Jurkat, Clone E6-1 (cell line): ENCODE data around the gene RELA.
A peak's percentile ranks its signal among the peaks of the same experiment; 100 is the strongest.

Source experiments
- DNase-seq: peaks from one replicate; pipeline ENCODE4 v3.0.0-alpha.2; 2011; ENCODE audit warnings: low read depth, low spot score
- H3K4me3 ChIP-seq: 2 replicates; pipeline ENCODE4 v1.5.1; 2011; ENCODE audit warnings: mild to moderate bottlenecking, low read length, control low read depth, moderate library complexity

Gene RELA

GRCh38 chr11:65617990-65618751 is 44.5 kb downstream of the RELA start:
- no peak overlapping the region for H3K4me3 ChIP-seq
- no peak for DNase-seq

GRCh38 chr11:65617136-65617850 is 45.4 kb downstream of the RELA start:
- H3K4me3 ChIP-seq: peak overlapping the region; percentile 97
- DNase-seq: no peak

- DNase-seq: no peak
- H3K4me3 ChIP-seq: peak overlapping the region; percentile 97
Observed at GRCh38 chr11:65616575-65617001, 46.1 kb downstream of the RELA start.

- peak overlapping the region; percentile 97 for H3K4me3 ChIP-seq
- no peak for DNase-seq
Observed at GRCh38 chr11:65615950-65616574, 46.7 kb downstream of the RELA start.

GRCh38 chr11:65615229-65615949 is 47.3 kb downstream of the RELA start, which contains the start of gene PCNX3:
Gene PCNX3 (plus strand): TSS chr11:65615776. CDS start chr11:65616312, 536 bp downstream.
- peak within 1 kb of the TSS; percentile 97 for H3K4me3 ChIP-seq
- peak; percentile 100 for DNase-seq

- no peak for DNase-seq
- peak overlapping the region; percentile 97 for H3K4me3 ChIP-seq
Observed at GRCh38 chr11:65613091-65613928, 49.4 kb downstream of the RELA start.

GRCh38 chr11:65612691-65613090 is 50.0 kb downstream of the RELA start:
- H3K4me3 ChIP-seq: peak overlapping the region; percentile 97
- no peak for DNase-seq

- H3K4me3 ChIP-seq: no peak overlapping the region
- no peak for DNase-seq
Observed at GRCh38 chr11:65611758-65612603, 50.7 kb downstream of the RELA start.

- H3K4me3 ChIP-seq: no peak overlapping the region
- no peak for DNase-seq
Observed at GRCh38 chr11:65611028-65611757, 51.5 kb downstream of the RELA start.

- no peak for DNase-seq
- H3K4me3 ChIP-seq: no peak overlapping the region
Observed at GRCh38 chr11:65610404-65610803, 52.3 kb downstream of the RELA start.

GRCh38 chr11:65609665-65610064 is 53.1 kb downstream of the RELA start:
- H3K4me3 ChIP-seq: no peak overlapping the region
- no peak for DNase-seq

GRCh38 chr11:65609229-65609628 is 53.5 kb downstream of the RELA start:
- no peak for DNase-seq
- H3K4me3 ChIP-seq: no peak overlapping the region

- H3K4me3 ChIP-seq: no peak overlapping the region
- DNase-seq: no peak
Observed at GRCh38 chr11:65607614-65608426, 54.9 kb downstream of the RELA start.

- H3K4me3 ChIP-seq: no peak overlapping the region
Observed at GRCh38 chr11:65606876-65607613, 55.7 kb downstream of the RELA start.

GRCh38 chr11:65604258-65604657 is 58.5 kb downstream of the RELA start:
- no peak overlapping the region for H3K4me3 ChIP-seq
- DNase-seq: no peak

More at GRCh38 chr11:65606876-65607613, 55.7 kb downstream of the RELA start:
- DNase-seq: no peak
